ENCODE measurements around the gene RHOBTB1.

- TF ChIP-seq CTCF (IDR thresholded peaks at IDR 0.05; ENCODE audit: low read depth, low read length, poor library complexity, severe bottlenecking) (no peak), EZH2phosphoT487 (IDR thresholded peaks at IDR 0.05; ENCODE audit: borderline replicate concordance, low read length) (no peak)
These were observed 11.2 kb downstream of the RHOBTB1 start for GRCh38 chr10:60932756-60933155.

All from DOHH2 (cell line).